Esophagus muscularis mucosa (tissue), 4 donors: ENCODE data around the gene USP31. TPM values are rescaled to one million over a fixed set of nuclear protein-coding genes. Genes with fewer than 3 reads are reported as not detected.

Experiments used
- DNase-seq: peaks from one replicate; pipeline ENCODE4 v3.0.0-alpha.2; 2017; ENCODE audit errors: extremely low spot score
- H3K27ac ChIP-seq, 4 donors: fragments of 200-600 bp; sonication (generic); replicated peaks in 1 of 4; 1 replicate in 3 of 4; 2 replicates in 1 of 4; pipeline ENCODE4 v1.5.1; 2016 to 2019; ENCODE audit warnings: mild to moderate bottlenecking in 1 of 4
- H3K27me3 ChIP-seq, 4 donors: fragments of 200-600 bp; sonication (generic); one replicate each; pipeline versions ENCODE4 v1.5.1 to v1.6.0; 2016 to 2019
- H3K36me3 ChIP-seq, 4 donors: fragments of 200-600 bp; sonication (generic); one replicate each; pipeline ENCODE4 v1.5.1; 2016 to 2019
- H3K4me1 ChIP-seq, 4 donors: fragments of 200-600 bp; sonication (generic); one replicate each; pipeline ENCODE4 v1.5.1; 2016 to 2019
- H3K4me3 ChIP-seq, 4 donors: fragments of 200-600 bp; sonication (generic); 1 replicate in 2 of 4; 2 replicates in 2 of 4; pipeline ENCODE4 v1.5.1; 2016 to 2019; ENCODE audit warnings: mild to moderate bottlenecking in 4 of 4, moderate library complexity in 1 of 4
- H3K9me3 ChIP-seq, 4 donors: fragments of 200-600 bp; sonication (generic); 1 replicate in 3 of 4; 2 replicates in 1 of 4; pipeline ENCODE4 v1.5.1; 2016 to 2019
- EP300 ChIP-seq: sonication (generic); formaldehyde crosslinking; IDR thresholded peaks from one replicate; pipeline ENCODE4 v1.6.1; 2017; ENCODE audit warnings: antibody characterized with exemption
- POLR2A ChIP-seq: fragments of 450-650 bp; IDR thresholded peaks from one replicate; pipeline ENCODE4 v1.6.1; 2017; ENCODE audit warnings: antibody characterized with exemption, moderate library complexity, mild to moderate bottlenecking, low read depth
- POLR2AphosphoS5 ChIP-seq, 2 donors: sonication (generic); formaldehyde crosslinking; IDR thresholded peaks; one replicate each; pipeline ENCODE4 v1.6.1; 2017; ENCODE audit warnings: antibody characterized with exemption in 2 of 2
- WGBS: methylation state at CpG from one replicate; pipeline ENCODE4 v1.1.5; 2018; 5-methylcytosine and 5-hydroxymethylcytosine counted together
- intact Hi-C: fragments of 100-400 bp; cut with DNase I; formaldehyde crosslinking; loops from one replicate; pipeline ENCODE4 v1.15.1; 2023
- total RNA-seq, 4 donors: library from RNA; depleted of rRNA; stranded (reverse); fragments of >200 nt; gene quantifications; one replicate each; pipeline versions ENCODE4 v1.1.0 to v1.2.1, GENCODE V29; 2016
- TF ChIP-seq, protein P1 (sequence below), 3 experiments: fragments of 200-600 bp in 2 of 3; fragments of 450-650 bp in 1 of 3; sonication (generic) in 2 of 3; IDR thresholded peaks; one replicate each; pipeline ENCODE4 v1.5.1; 2017 to 2019; ENCODE audit warnings: antibody characterized with exemption in 3 of 3, mild to moderate bottlenecking in 2 of 3, moderate library complexity in 1 of 3

Gene USP31
- total RNA-seq, 4 donors from 2014 or later, result 18.9 to 29.1 (median 23.3) TPM

DNA sequence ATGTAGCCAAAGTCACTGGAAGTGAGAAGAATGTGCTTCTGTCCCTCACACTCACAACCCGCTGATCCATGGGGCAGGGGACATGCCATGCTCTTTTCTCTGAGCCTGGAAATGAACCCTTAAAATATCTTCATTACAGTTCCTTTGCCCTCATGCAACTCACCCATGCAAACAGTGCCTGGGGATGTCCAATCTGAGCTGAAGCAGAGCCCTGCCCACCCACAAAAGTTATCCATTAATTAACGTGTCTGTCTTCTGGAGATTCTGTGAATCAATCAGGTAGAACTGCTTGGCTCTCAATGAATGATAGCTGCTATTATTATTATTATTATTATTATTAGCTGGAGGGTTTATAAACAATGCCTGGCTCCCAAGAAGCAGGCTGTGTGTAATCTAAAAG, 133.7 kb downstream of the USP31 start:
- Histone ChIP-seq H3K27ac (no peak overlapping the region), H3K4me3 (no peak overlapping the region), H3K4me1 (no peaks in the 10 kb centered on the region), H3K9me3 (no peaks in the 10 kb centered on the region), H3K36me3 (no peaks in the 10 kb centered on the region), H3K27me3 (peaks cover 0 to 20% (median 0%) of the 10 kb centered on the region in 4 donors)
- 86% methylated on average over 2 of the region's 2 CpGs for WGBS
- no peak for DNase-seq
- no peak for TF ChIP-seq POLR2A
- TF ChIP-seq, protein P1, sequence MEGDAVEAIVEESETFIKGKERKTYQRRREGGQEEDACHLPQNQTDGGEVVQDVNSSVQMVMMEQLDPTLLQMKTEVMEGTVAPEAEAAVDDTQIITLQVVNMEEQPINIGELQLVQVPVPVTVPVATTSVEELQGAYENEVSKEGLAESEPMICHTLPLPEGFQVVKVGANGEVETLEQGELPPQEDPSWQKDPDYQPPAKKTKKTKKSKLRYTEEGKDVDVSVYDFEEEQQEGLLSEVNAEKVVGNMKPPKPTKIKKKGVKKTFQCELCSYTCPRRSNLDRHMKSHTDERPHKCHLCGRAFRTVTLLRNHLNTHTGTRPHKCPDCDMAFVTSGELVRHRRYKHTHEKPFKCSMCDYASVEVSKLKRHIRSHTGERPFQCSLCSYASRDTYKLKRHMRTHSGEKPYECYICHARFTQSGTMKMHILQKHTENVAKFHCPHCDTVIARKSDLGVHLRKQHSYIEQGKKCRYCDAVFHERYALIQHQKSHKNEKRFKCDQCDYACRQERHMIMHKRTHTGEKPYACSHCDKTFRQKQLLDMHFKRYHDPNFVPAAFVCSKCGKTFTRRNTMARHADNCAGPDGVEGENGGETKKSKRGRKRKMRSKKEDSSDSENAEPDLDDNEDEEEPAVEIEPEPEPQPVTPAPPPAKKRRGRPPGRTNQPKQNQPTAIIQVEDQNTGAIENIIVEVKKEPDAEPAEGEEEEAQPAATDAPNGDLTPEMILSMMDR (IDR thresholded peaks at IDR 0.05), result no peak
- TF ChIP-seq POLR2AphosphoS5 (IDR thresholded peaks at IDR 0.05), result no peak
- TF ChIP-seq EP300, result no peak
- intact Hi-C loops, result no loop called here

DNA sequence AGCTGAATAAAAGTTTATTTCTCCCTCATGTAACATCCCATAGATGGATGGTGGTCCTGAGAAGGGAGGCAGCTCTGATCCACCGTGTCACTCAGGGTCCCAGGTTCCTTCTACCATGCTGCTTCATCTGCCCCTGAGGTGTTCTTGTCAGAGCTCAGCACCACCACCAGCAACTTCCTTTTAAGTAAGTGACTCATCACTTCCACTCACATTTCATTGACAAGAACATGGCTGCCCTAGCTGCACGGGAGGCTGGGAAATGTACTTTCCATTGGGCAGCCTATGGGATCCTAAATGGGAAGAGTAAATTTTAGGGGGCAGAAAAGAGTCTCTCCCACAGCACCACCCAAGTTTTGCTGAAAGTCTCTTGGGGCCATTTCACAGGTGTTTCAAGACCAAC, 134.7 kb downstream of the USP31 start:
- no peak overlapping the region for H3K4me3 ChIP-seq
- H3K36me3 ChIP-seq, result no peaks in the 10 kb centered on the region
- no peaks in the 10 kb centered on the region for H3K9me3 ChIP-seq
- no peak overlapping the region for H3K27ac ChIP-seq
- TF ChIP-seq, protein P1 (IDR thresholded peaks at IDR 0.05), result no peak
- TF ChIP-seq EP300 (no peak), POLR2A (no peak), POLR2AphosphoS5 (IDR thresholded peaks at IDR 0.05) (no peak)
- intact Hi-C loops, result no loop called here
- H3K27me3 ChIP-seq, result peaks cover 0 to 20% (median 0%) of the 10 kb centered on the region in 4 donors
- WGBS, result 87% methylated on average over 2 of the region's 2 CpGs
- no peak for DNase-seq
- H3K4me1 ChIP-seq, result no peaks in the 10 kb centered on the region

Other genes with a start within 250 kb of the USP31 start
- gene SCNN1G, start 33.3 kb upstream of the USP31 start, total RNA-seq, result under 1 TPM in 2 of 4 donors, not detected in 2; 0.06 to 0.34 TPM
- gene SCNN1B, start 152.8 kb upstream of the USP31 start, total RNA-seq, result 1 to 10 TPM; 1.2 to 4.2 (median 4.0) TPM